SU-DHL-6 (cell line): ENCODE results near the gene COG5.

ENCODE experiments used
- H2AFZ ChIP-seq: fragments of 200-600 bp; sonication (generic); 2 replicates; pipeline ENCODE4 v1.6.1; 2014; ENCODE audit warnings: low read depth, mild to moderate bottlenecking, moderate library complexity, mixed read lengths, antibody characterized with exemption, low read length; ENCODE audit not compliant: severe bottlenecking
- H3F3A ChIP-seq: fragments of 200-600 bp; shearing (Covaris generic); 2 replicates; pipeline ENCODE4 v1.6.0; 2016; ENCODE audit warnings: antibody characterized with exemption, mild to moderate bottlenecking; ENCODE audit not compliant: insufficient read depth
- H3K27ac ChIP-seq: fragments of 200-600 bp; sonication (generic); 2 replicates; pipeline ENCODE4 v1.5.1; 2016; ENCODE audit warnings: low read depth, mild to moderate bottlenecking, low read length, moderate library complexity, mixed read lengths
- H3K27me3 ChIP-seq: fragments of 200-600 bp; sonication (generic), shearing (Covaris generic); 2 replicates; pipeline ENCODE4 v1.6.0; 2014; ENCODE audit warnings: mild to moderate bottlenecking, low read length
- H3K36me3 ChIP-seq: fragments of 200-600 bp; sonication (generic); 2 replicates; pipeline ENCODE4 v1.6.1; 2014; ENCODE audit warnings: mild to moderate bottlenecking, low read length, mixed read lengths
- H3K4me2 ChIP-seq: fragments of 300-600, 200-600 bp; shearing (Covaris generic), sonication (generic); 2 replicates; pipeline ENCODE4 v1.6.0; 2014; ENCODE audit warnings: low read length, low read depth, mild to moderate bottlenecking; ENCODE audit not compliant: poor library complexity, severe bottlenecking
- H3K4me3 ChIP-seq: fragments of 200-600 bp; sonication (generic); 2 replicates; pipeline ENCODE4 v1.5.1; 2014; ENCODE audit warnings: antibody characterized with exemption, low read length, mild to moderate bottlenecking, mixed read lengths; ENCODE audit not compliant: insufficient read depth, poor library complexity, severe bottlenecking
- H3K79me2 ChIP-seq: fragments of 200-600 bp; sonication (generic); 2 replicates; pipeline ENCODE4 v1.6.1; 2014; ENCODE audit warnings: mild to moderate bottlenecking, low read length, moderate library complexity; ENCODE audit not compliant: insufficient read depth
- H3K9ac ChIP-seq: fragments of 200-600 bp; sonication (generic); 2 replicates; pipeline ENCODE4 v1.7.0; 2014; ENCODE audit warnings: mild to moderate bottlenecking, low read length
- H3K9me2 ChIP-seq: fragments of 200-600 bp; sonication (generic); replicated peaks from 2 replicates; pipeline ENCODE4 v1.6.1; 2014; ENCODE audit warnings: low read length; ENCODE audit not compliant: insufficient read depth
- H3K9me3 ChIP-seq: fragments of 200-600 bp; sonication (generic); 2 replicates; pipeline ENCODE4 v1.6.1; 2014; ENCODE audit warnings: low read length, mixed read lengths; ENCODE audit not compliant: insufficient read depth
- H4K20me1 ChIP-seq: fragments of 200-600 bp; sonication (generic); 2 replicates; pipeline ENCODE4 v1.6.1; 2014; ENCODE audit warnings: low read depth, mild to moderate bottlenecking, antibody characterized with exemption, low read length, moderate library complexity, mixed read lengths
- EZH2phosphoT487 ChIP-seq: fragments of 200-600 bp; sonication (generic), shearing (Covaris generic); conservative IDR thresholded peaks from 2 replicates; pipeline ENCODE4 v1.6.1; 2018; ENCODE audit warnings: mild to moderate bottlenecking, antibody characterized with exemption, low read length, moderate library complexity, mixed read lengths
- TF ChIP-seq, protein P1 (sequence below): fragments of 200-600 bp; sonication (generic); IDR thresholded peaks from one replicate; pipeline ENCODE4 v1.5.1; 2017; ENCODE audit warnings: antibody characterized with exemption, mild to moderate bottlenecking, low read length, moderate library complexity; ENCODE audit not compliant: insufficient read depth, poor library complexity, severe bottlenecking

The COG5 gene

DNA sequence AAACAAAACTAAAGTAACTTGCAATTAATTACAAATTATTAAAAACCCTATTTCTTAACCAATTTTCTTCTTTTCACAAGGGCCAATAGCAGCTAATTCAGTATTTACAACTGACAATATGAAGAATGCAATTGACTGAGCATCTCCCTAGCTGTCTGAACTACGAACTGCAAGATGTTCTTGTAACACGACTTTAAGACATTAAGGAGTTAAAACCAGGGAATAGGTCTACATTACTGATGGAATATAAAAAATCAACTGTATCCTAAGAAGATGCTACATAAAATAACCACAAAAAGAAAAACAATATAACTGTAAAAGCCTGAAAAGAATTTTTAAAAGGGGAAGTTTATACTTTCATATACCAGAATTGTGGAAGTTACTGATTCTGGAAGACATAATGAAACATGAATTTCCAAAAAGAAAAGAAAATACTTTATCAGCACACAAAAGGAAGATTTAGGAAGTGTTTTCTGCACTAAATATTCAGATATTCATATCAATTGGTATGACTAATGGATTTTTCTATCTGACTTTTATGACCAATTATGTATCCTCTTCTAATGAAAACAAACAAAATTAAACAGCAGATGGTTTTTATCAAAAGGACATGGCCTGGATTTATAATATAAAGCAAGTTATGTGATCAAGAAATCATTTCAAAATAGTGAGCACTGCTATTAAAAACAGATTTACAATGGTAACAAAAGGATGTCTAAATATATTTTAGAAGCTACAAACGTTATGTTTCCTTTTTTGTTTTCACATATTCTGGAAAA lies 92.2 kb downstream of the COG5 start:
- H3K4me3 ChIP-seq = no peak overlapping the region
- H3K79me2 ChIP-seq = no peaks in the 10 kb centered on the region
- H3K9ac ChIP-seq = no peak overlapping the region
- no peak overlapping the region for H3K27ac ChIP-seq
- no peaks in the 10 kb centered on the region for H3K9me3 ChIP-seq
- H3K27me3 ChIP-seq = no peaks in the 10 kb centered on the region
- no peaks in the 10 kb centered on the region for H3K36me3 ChIP-seq
- no peaks in the 10 kb centered on the region for H3K9me2 ChIP-seq
- TF ChIP-seq, protein P1, sequence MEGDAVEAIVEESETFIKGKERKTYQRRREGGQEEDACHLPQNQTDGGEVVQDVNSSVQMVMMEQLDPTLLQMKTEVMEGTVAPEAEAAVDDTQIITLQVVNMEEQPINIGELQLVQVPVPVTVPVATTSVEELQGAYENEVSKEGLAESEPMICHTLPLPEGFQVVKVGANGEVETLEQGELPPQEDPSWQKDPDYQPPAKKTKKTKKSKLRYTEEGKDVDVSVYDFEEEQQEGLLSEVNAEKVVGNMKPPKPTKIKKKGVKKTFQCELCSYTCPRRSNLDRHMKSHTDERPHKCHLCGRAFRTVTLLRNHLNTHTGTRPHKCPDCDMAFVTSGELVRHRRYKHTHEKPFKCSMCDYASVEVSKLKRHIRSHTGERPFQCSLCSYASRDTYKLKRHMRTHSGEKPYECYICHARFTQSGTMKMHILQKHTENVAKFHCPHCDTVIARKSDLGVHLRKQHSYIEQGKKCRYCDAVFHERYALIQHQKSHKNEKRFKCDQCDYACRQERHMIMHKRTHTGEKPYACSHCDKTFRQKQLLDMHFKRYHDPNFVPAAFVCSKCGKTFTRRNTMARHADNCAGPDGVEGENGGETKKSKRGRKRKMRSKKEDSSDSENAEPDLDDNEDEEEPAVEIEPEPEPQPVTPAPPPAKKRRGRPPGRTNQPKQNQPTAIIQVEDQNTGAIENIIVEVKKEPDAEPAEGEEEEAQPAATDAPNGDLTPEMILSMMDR = no peak
- no peak for TF ChIP-seq EZH2phosphoT487
- no peak overlapping the region for H2AFZ ChIP-seq
- no peaks in the 10 kb centered on the region for H3F3A ChIP-seq
- 0 out of 2 replicates have a peak, but pooled peaks cover 3% of the 10 kb centered on the region for H4K20me1 ChIP-seq
- H3K4me2 ChIP-seq = no peak overlapping the region

DNA sequence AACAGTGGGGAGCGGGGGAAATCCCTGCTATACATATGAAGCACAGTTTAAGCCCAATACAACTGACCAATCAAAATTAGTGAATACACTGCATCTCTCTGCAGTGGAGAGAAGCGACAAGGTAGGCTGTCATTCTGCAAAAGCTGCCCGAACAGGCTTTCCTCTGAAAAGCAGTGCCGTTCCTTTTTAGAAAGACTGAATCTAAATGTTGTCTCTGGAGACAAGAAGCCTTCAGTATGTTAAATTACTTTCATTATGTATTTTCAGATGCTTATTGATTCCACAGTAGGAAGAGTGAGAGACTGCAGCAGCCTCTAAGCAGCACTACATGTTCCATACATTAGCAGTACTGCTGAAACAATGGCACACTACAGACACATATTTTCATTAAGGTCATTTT lies 93.8 kb downstream of the COG5 start, which contains the start of gene GPR22:
GPR22 (plus strand) TSS at position 129 of the 400 bp plus-strand sequence. CDS start 4,004 bp downstream, outside the sequence.
- H3K9me3 ChIP-seq = no peaks in the 10 kb centered on the region
- H3K27ac ChIP-seq = no peak within 1 kb of the TSS
- no peak within 1 kb of the TSS for H3K4me2 ChIP-seq
- H3K9me2 ChIP-seq = no peaks in the 10 kb centered on the region
- H3K4me3 ChIP-seq = no peak within 1 kb of the TSS
- no peak within 1 kb of the TSS for H2AFZ ChIP-seq
- no peak within 1 kb of the TSS for H3K9ac ChIP-seq
- H3K36me3 ChIP-seq = no peaks in the 10 kb centered on the region
- 0 out of 2 replicates have a peak, but pooled peaks cover 3% of the 10 kb centered on the region for H4K20me1 ChIP-seq
- no peaks in the 10 kb centered on the region for H3F3A ChIP-seq
- H3K79me2 ChIP-seq = no peaks in the 10 kb centered on the region
- H3K27me3 ChIP-seq = no peaks in the 10 kb centered on the region
- TF ChIP-seq, protein P1 = no peak
- no peak for TF ChIP-seq EZH2phosphoT487

DNA sequence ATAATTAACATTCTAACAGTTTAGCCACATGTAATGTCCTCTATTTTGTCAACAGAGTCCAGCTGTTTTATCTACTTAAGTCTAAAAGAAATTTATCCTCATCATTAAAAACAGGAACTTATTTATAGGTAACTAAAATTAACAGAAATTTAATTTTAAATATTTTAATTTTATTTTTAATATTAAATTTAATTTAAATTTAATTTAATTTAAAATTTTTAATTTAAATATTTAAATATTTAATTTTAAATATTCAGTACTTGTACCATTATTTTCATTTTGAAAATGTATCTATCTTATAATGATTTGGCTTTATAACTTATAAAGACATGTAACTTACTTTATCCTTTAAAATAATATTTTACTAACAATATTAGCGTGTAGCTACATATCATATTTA lies 94.9 kb downstream of the COG5 start:
- no peak overlapping the region for H2AFZ ChIP-seq
- no peaks in the 10 kb centered on the region for H3K9me2 ChIP-seq
- no peak overlapping the region for H3K9ac ChIP-seq
- H4K20me1 ChIP-seq = 0 out of 2 replicates have a peak, but pooled peaks cover 3% of the 10 kb centered on the region
- H3K27ac ChIP-seq = no peak overlapping the region
- H3K79me2 ChIP-seq = no peaks in the 10 kb centered on the region
- no peaks in the 10 kb centered on the region for H3K9me3 ChIP-seq
- no peak for TF ChIP-seq EZH2phosphoT487
- TF ChIP-seq, protein P1 = no peak
- no peaks in the 10 kb centered on the region for H3K27me3 ChIP-seq
- no peak overlapping the region for H3K4me3 ChIP-seq
- H3K36me3 ChIP-seq = no peaks in the 10 kb centered on the region
- H3F3A ChIP-seq = no peaks in the 10 kb centered on the region
- H3K4me2 ChIP-seq = no peak overlapping the region
